Lower lobe of right lung (tissue), 2 donors: ENCODE data around the gene ZBTB32. TPM values are rescaled to one million over a fixed set of nuclear protein-coding genes. Genes with fewer than 3 reads are reported as not detected.

Experiments
- ATAC-seq, 2 donors: fragments of 200-7000 bp; cut with Tn5 transposase; one replicate each; pipeline ENCODE4 v1.9.1; 2020 to 2022; ENCODE audit warnings: mild to moderate bottlenecking in 2 of 2, moderate library complexity in 2 of 2
- DNase-seq: peaks from one replicate; pipeline ENCODE4 v3.0.0-alpha.2; 2020
- H3K27ac ChIP-seq: fragments of 200-600 bp; one replicate; pipeline ENCODE4 v1.8.0; 2022
- H3K27me3 ChIP-seq: fragments of 200-600 bp; one replicate; pipeline ENCODE4 v1.8.0; 2022; ENCODE audit warnings: low read depth
- H3K36me3 ChIP-seq: fragments of 200-600 bp; one replicate; pipeline ENCODE4 v1.8.0; 2022; ENCODE audit warnings: mild to moderate bottlenecking
- H3K4me1 ChIP-seq: fragments of 200-600 bp; one replicate; pipeline ENCODE4 v1.8.0; 2022
- H3K4me3 ChIP-seq: fragments of 200-600 bp; one replicate; pipeline ENCODE4 v1.8.0; 2022; ENCODE audit warnings: mild to moderate bottlenecking
- H3K9me3 ChIP-seq: fragments of 200-600 bp; one replicate; pipeline ENCODE4 v1.8.0; 2022
- intact Hi-C: fragments of 100-400 bp; cut with DNase I; formaldehyde crosslinking; loops from one replicate; pipeline ENCODE4 v1.11.0; 2022
- total RNA-seq: library from RNA; stranded (reverse); fragmentation: NEBNext Ultra II Directional; extraction: Animal tissue kit (Norgen Biotek cat#: 25700); gene quantifications from one replicate; pipeline ENCODE4 v1.2.1, GENCODE V29; 2021
- TF ChIP-seq, protein P1 (sequence below): fragments of 200-600 bp; IDR thresholded peaks from one replicate; pipeline ENCODE4 v1.8.0; 2022; ENCODE audit warnings: antibody characterized with exemption, mild to moderate bottlenecking
- donor health status: DM: no; HTN: yes; CAD: no; lungs with severe emphysema.

ZBTB32 gene
- total RNA-seq, 1 donor from 2014 or later: 0.21 TPM

GRCh38 chr19:35759697-35760096, 55.3 kb downstream of the ZBTB32 start:
- H3K27ac ChIP-seq: no peak overlapping the region
- TF ChIP-seq, protein P1, sequence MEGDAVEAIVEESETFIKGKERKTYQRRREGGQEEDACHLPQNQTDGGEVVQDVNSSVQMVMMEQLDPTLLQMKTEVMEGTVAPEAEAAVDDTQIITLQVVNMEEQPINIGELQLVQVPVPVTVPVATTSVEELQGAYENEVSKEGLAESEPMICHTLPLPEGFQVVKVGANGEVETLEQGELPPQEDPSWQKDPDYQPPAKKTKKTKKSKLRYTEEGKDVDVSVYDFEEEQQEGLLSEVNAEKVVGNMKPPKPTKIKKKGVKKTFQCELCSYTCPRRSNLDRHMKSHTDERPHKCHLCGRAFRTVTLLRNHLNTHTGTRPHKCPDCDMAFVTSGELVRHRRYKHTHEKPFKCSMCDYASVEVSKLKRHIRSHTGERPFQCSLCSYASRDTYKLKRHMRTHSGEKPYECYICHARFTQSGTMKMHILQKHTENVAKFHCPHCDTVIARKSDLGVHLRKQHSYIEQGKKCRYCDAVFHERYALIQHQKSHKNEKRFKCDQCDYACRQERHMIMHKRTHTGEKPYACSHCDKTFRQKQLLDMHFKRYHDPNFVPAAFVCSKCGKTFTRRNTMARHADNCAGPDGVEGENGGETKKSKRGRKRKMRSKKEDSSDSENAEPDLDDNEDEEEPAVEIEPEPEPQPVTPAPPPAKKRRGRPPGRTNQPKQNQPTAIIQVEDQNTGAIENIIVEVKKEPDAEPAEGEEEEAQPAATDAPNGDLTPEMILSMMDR: no peak
- no peak overlapping the region for H3K4me3 ChIP-seq
- H3K36me3 ChIP-seq: peaks cover 32% of the 10 kb centered on the region
- DNase-seq: no peak
- intact Hi-C loops: no loop called here
- H3K9me3 ChIP-seq: no peaks in the 10 kb centered on the region
- no peak for ATAC-seq
- no peaks in the 10 kb centered on the region for H3K27me3 ChIP-seq
- H3K4me1 ChIP-seq: peaks cover 32% of the 10 kb centered on the region

GRCh38 chr19:35760711-35761349, 56.5 kb downstream of the ZBTB32 start:
- Histone ChIP-seq H3K9me3 (no peaks in the 10 kb centered on the region), H3K4me3 (no peak overlapping the region), H3K27ac (no peak overlapping the region), H3K27me3 (no peaks in the 10 kb centered on the region), H3K4me1 (peaks cover 30% of the 10 kb centered on the region), H3K36me3 (peaks cover 43% of the 10 kb centered on the region)
- no peak for ATAC-seq
- intact Hi-C loops: no loop called here
- TF ChIP-seq, protein P1: no peak
- no peak for DNase-seq

DNA sequence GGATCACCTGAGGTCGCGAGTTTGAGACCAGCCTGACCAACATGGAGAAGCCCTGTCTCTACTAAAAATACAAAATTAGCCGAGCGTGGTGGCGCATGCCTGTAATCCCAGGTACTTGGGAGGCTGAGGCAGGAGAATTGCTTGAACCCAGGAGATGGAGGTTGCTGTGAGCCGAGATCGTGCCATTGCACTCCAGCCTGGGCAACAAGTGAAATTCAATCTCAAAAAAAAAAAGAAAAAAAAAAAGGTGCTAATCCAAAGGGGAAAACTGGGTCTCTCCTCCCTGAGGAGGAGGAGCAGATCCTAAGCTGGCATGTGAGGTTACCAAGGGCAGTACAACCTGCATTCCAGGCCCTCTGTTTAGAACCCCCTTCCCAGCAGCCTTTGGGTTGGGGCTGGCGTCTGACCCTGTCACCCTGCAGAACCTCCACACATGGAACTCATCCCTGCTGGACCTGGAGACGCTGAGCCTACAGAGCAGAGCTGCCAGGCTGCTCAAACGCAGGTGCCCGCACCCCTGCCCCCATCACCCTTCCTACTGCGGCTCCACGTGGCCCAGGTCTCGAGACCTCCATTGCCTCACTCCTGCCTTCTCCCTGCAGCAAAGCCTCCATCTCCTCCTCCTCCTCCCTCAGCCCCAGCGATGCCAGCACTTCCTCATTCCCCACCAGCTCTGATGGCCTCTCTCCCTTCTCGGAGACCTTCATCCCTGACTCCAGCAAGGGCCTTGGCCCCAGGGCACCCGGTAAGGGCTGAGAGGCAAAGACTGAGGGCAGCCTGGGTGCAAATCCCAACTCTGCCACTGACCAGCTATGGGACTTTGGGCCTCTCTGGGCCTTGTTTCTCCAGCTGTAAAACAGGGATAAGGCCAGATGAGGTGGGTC, 60.3 kb downstream of the ZBTB32 start:
- DNase-seq (no peak), ATAC-seq (no peak)
- Histone ChIP-seq H3K9me3 (no peaks in the 10 kb centered on the region), H3K4me3 (no peak overlapping the region), H3K27me3 (no peaks in the 10 kb centered on the region), H3K4me1 (no peaks in the 10 kb centered on the region), H3K36me3 (peaks cover 60% of the 10 kb centered on the region), H3K27ac (no peak overlapping the region)
- intact Hi-C loops: no loop called here
- TF ChIP-seq, protein P1: no peak

Other genes with a start within 250 kb of the ZBTB32 start
- 0.89 TPM for gene KRTDAP, start 214.1 kb upstream of the ZBTB32 start, total RNA-seq
- gene DMKN, start 190.9 kb upstream of the ZBTB32 start, total RNA-seq: 70.7 TPM
- not detected for gene SBSN, start 176.2 kb upstream of the ZBTB32 start, total RNA-seq
- not detected for gene GAPDHS, start 171.1 kb upstream of the ZBTB32 start, total RNA-seq
- gene TMEM147, start 158.9 kb upstream of the ZBTB32 start, total RNA-seq: 81.6 TPM
- gene ATP4A, start 140.9 kb upstream of the ZBTB32 start, total RNA-seq: not detected
- not detected for gene PMIS2, start 118.4 kb upstream of the ZBTB32 start, total RNA-seq
- 9.1 TPM for gene HAUS5, start 91.8 kb upstream of the ZBTB32 start, total RNA-seq
- 56.1 TPM for gene RBM42, start 75.5 kb upstream of the ZBTB32 start, total RNA-seq
- gene ETV2, start 62.8 kb upstream of the ZBTB32 start, total RNA-seq: 1.1 TPM
- 267 TPM for gene COX6B1, start 56.2 kb upstream of the ZBTB32 start, total RNA-seq
- gene UPK1A, start 38.0 kb upstream of the ZBTB32 start, total RNA-seq: not detected
- 37.2 TPM for gene KMT2B, start 13.4 kb downstream of the ZBTB32 start, total RNA-seq
- gene IGFLR1, start 37.9 kb downstream of the ZBTB32 start, total RNA-seq: 17.1 TPM
- gene U2AF1L4, start 40.9 kb downstream of the ZBTB32 start, total RNA-seq: 20.3 TPM
- gene PSENEN, start 41.1 kb downstream of the ZBTB32 start, total RNA-seq: 60.0 TPM
- gene LIN37, start 44.0 kb downstream of the ZBTB32 start, total RNA-seq: 7.2 TPM
- 29.4 TPM for gene HSPB6, start 52.5 kb downstream of the ZBTB32 start, total RNA-seq
- gene PROSER3, start 53.6 kb downstream of the ZBTB32 start, total RNA-seq: 20.8 TPM
- 13.1 TPM for gene ARHGAP33, start 71.0 kb downstream of the ZBTB32 start, total RNA-seq
- not detected for gene PRODH2, start 108.3 kb downstream of the ZBTB32 start, total RNA-seq
- gene NPHS1, start 147.9 kb downstream of the ZBTB32 start, total RNA-seq: not detected
- gene KIRREL2, start 152.4 kb downstream of the ZBTB32 start, total RNA-seq: 0.12 TPM
- 2.1 TPM for gene APLP1, start 164.0 kb downstream of the ZBTB32 start, total RNA-seq
- gene NFKBID, start 196.0 kb downstream of the ZBTB32 start, total RNA-seq: 17.2 TPM
- gene HCST, start 198.0 kb downstream of the ZBTB32 start, total RNA-seq: 43.3 TPM
- gene TYROBP, start 203.7 kb downstream of the ZBTB32 start, total RNA-seq: 460 TPM
- gene LRFN3, start 231.8 kb downstream of the ZBTB32 start, total RNA-seq: 14.6 TPM